GM21360 (cell line): ENCODE results near the gene ADIPOQ.
"Not testable (repeated sequence)": the region's sequence is repeated elsewhere in the genome, so short reads cannot be mapped to it uniquely, and the experiment has no call there.

Experiments
- ATAC-seq: cut with Tn5 transposase; IDR thresholded peaks from one replicate; pipeline ENCODE4 v1.9.1; 2021; ENCODE audit warnings: mild to moderate bottlenecking, moderate library complexity; ENCODE audit not compliant: unreplicated experiment

Gene ADIPOQ

DNA sequence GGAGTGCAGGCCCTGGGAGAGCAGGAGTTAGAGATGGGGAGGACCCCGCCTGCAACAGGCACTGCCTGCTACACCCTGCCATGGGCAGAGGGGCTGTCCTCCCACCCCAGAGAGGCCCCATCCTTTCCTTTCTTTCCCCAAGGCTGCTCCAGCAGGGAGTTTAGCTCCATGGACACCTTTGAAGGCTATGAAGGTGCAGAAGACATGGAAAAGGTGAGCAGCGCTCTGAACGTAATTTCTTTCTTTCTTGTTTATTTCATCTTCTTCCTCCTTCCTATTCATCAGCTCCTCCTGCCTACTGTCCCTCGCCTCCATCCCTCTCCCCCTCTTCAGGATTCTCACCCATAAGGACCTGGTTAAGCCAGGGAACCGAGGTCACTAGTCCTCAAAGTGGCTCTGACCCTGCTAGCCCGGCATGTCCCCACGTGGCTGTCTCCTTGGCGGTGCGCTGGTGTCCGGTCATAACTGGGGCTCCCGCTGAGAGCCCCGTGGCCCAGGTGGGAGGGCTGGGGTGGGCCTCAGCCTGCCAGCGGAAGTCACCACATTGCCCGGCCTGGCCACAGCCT is 16.0 kb upstream of the ADIPOQ start:
- ATAC-seq = no peak

DNA sequence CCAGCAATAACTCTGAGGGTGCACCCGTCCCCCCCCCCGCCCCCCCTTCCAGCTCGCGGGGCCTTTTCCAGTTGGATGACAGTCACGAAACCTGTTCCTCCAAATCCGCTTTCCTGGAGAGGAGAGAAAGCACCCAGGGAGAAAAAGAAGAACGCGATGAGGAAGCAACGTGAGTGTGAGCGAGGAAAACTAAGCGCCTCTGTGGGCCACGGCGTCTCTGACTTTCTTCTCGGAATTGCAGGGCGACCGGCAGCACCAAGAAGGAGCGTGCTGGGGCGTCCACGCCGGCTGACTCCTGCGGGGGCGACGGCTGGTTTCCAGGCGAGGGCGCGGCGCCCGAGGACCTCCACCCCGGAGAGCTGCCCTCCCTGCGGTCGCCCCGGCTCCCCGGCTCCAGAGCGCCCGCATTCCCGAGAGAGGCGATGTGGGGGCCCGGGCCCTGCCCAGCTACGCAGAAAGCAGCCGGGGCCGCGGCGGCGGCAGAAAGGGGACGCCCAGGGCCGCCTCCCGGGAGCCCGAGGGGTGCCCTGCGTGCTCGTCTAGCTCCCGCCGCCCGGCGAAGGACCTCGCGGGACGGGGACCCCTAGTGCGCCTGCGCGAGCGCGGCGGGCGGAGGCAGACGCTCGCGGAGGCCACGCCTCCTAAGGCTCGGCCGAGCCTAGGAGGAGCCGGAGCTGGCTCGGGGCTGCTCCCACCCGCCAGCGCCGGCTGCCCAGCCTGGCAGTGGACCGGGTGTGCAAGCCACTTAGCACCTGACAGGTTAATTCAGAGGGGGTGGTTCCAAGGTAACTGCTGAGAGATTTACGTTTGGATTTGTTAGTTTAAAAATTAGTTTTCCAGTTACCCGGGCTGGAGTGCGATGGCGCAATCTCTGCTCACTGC is 15.3 kb upstream of the ADIPOQ start:
- peak; percentile 90 for ATAC-seq

DNA sequence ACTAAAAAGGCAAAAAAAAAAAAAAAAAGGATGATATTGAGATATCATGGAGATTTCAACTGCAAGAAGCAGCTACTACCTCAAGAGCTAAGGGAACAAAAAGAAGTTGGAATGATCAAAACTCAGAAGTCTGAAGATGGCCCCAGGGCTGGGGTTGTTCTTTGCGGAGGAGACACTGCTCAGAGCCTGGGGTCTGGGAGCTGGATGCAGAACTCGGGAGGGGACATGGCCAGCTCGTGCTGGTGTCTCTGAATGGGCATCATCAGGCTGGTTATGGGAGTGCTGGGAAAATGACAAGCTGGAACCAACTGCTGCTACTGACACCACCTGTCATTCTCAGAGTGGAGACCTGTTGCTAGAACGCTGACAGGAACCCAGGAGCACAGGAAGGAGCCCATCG is 14.2 kb upstream of the ADIPOQ start:
- no peak for ATAC-seq

DNA sequence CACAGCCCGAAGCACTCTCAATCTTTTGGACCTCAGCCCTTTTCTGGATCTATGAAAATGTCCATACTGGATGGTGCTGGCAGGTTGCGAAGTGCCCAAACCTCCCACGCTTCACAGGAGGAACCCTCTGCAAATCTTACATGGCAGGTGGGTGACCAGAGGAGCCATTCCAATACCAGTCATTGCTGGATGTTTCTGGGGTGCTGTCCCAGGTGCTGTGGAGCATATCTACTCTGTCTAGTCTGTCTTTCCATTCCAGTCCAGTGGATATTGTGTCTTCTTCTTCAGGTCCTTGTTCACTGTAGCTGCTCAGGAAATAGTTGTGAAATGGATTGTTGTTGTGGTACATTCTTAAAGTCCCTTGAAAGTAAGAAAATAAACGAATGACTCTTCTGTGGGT is 10.7 kb upstream of the ADIPOQ start:
- ATAC-seq = no peak

DNA sequence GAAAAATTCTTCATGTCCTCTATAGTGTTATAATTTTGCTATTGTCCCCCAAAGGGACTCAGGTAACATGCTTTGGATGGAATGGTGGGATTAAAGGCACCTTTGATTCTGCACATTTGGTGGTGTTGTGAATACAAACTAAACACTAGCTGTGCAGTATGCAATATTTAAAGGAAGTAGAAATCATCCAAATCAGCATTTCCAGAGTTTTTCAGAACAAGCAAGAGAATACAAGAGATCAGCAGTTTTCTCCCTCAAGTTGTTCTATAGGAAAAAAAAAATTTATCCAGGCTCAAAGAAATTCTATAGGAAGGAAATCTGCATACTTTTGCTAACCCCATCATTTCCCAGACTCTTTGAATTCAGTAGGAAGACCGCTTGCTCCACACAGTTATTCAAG is 10.2 kb upstream of the ADIPOQ start:
- ATAC-seq = no peak

DNA sequence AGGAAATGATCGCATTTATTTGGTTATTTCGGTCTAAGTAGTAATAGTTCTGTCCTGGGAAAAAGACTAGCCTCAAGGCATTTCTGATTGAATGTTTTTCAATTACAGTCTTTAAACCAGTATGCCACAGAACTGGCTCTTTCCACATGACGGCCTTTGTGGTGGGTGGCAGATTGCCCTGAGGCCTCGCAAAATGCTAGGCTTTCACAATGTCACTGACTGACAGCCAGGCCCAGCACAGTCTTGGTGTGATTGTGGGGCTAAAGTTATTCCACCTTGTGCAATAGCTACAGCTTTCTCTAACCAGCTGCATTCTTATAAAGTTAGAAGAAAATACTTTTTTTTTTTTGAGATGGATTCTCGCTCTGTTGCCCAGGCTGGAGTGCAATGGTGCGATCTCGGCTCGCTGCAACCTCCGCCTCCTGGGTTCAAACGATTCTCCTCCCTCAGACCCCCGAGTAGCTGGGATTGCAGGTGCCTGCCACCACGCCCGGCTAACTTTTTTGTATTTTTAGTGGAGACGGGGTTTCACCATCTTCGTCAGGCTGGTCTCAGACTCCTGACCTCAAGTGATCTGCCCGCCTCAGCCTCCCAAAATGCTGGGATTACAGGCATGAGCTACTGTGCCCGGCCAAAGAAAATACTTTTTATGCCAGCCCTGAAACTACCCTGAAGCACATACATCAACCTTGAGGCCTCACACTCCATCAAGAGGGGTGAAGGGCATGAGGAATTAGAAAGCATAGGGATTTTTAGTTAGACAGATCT is 2.5 kb upstream of the ADIPOQ start:
- no peak for ATAC-seq

DNA sequence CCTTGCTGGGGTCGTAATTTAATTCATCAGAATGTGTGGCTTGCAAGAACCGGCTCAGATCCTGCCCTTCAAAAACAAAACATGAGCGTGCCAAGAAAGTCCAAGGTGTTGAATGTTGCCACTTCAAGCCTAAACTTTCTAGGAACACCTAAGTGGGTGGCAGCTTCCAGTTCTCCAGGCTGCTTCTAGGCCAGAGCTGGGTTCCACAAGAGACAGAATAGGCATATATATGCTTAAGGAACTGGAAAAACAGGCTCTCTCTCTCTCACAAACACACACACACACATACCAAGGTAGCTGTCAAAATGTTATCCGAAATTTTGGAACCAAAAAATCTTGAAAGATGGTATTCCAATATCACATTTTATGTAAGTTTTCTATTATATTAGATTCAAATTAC is 890 bp upstream of the ADIPOQ start:
- no peak for ATAC-seq

DNA sequence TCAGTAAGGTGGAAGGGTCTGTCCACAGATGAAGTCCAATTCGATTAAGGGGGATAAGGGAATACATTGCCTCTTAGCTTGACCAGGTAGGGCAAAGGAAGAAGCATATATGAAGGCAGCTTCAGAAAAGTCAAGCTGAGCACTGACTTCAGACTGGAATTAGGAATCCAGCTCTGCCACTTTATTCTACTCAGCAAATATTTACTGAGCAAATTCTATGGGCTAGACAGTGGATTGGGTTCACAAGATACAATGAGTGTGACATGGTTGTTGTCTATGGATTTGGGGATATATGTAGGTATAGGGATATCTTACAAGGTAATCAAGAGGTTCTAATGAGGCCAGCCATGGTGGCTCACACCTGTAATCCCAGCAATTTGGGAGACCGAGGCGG is 526 bp downstream of the ADIPOQ start:
- no peak for ATAC-seq

DNA sequence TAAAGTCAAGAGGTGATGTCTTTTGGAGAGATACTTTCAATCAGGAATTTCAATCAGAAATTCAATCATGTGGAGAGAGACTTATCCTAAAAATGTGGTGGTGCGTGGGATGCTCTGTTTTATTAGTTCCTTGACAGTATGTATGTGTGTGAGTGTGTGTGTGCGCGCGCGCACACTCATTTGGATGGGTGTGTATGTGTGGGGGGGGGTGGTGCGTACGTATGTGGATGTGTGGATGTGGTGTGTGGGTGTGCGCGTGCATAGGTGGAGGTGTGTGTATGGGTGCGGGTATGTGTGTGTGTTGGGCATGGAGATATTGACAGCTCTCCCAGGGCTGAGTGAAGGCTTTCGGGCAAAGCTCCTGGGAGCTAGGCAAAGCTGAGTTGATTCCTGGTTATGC is 2.4 kb downstream of the ADIPOQ start:
- no peak for ATAC-seq

DNA sequence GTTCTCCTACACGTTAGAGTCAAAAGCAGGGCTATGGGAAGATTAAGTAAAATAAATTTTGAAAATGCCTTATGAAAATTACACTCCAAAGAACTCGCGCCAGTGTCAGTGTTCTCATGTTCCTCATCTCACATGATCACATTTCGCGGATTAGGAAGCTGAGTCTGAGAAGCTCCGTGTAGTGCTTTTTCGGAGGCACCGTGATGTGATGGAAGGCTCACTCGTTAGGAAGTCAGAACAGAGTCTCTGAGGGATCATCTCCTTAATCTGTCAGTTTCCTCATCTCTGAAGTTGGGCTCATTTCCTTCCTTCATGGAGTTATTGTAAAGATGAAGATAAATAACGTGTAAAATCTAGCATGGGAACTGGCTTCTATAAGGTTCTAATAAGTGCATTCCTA is 3.2 kb downstream of the ADIPOQ start:
- no peak for ATAC-seq

DNA sequence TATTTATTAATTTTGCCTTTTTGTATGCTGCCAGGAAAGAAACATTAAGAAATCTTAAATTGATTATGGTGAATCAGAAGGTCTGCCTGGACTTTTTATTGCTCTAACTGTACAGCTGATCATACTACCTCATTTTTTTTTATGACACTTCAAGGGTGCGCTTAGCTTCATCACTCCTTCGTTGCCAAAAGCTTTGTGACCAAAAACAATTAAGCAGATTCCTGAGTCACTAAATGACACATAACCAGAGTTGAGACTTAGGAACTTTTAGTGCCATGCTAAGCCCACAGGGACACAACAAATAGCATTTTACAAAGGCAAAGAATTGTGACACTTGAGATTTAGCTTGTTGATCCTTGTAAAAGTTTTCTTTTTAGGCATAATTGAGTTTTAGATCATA is 4.9 kb downstream of the ADIPOQ start:
- ATAC-seq = no peak

DNA sequence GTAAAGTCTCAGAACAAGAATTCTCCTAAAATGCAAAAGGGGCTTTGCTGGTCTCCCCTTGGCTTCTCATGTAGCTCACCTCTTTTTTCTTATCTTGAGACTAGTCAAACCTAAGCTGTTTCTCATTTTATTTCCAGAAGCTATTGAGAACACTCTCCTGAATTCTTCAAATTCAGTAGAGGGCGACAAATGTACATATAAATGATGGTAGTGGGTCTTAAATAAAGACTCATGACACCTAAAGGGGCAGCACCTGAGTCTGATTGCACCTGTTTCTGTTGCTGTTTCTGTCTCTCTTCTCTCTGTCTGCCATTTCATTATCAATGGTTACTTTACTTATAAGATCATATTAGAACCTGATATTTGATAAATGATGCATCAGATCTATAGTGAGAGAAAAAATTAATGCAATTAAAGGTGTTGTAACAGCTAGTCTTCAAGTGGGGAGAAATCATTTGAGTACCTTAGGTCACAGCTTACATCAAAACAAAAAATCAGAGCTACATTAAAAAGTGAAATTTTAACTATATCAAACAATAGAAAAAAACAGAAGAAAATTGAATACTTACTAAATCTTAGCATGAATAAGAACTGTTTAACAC is 7.0 kb downstream of the ADIPOQ start:
- ATAC-seq = peak; percentile 70

DNA sequence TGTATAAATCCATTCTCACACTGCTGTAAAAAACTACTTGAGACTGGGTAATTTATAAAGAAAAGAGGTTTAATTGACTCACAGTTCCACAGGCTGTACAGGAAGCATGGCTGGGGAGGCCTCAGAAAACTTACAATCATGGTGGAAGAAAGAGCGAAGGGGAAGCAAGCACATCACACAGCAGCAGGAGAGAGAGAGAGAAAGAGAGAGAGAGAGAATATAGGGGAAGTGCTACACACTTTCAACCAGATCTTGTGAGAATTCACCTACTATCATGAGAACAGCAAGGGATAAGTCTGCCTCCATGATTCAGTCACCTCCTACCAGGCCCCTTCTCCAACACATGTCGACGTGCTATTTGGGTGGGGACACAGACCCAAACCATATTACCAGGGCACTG is 9.3 kb downstream of the ADIPOQ start:
- ATAC-seq = not testable (repeated sequence)

DNA sequence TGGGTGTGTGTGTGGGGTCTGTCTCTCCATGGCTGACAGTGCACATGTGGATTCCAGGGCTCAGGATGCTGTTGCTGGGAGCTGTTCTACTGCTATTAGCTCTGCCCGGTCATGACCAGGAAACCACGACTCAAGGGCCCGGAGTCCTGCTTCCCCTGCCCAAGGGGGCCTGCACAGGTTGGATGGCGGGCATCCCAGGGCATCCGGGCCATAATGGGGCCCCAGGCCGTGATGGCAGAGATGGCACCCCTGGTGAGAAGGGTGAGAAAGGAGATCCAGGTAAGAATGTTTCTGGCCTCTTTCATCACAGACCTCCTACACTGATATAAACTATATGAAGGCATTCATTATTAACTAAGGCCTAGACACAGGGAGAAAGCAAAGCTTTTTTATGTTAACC is 10.5 kb downstream of the ADIPOQ start:
- no peak for ATAC-seq

DNA sequence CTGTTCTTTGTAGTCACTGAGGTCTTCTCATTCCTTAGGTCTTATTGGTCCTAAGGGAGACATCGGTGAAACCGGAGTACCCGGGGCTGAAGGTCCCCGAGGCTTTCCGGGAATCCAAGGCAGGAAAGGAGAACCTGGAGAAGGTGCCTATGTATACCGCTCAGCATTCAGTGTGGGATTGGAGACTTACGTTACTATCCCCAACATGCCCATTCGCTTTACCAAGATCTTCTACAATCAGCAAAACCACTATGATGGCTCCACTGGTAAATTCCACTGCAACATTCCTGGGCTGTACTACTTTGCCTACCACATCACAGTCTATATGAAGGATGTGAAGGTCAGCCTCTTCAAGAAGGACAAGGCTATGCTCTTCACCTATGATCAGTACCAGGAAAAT is 11.6 kb downstream of the ADIPOQ start:
- ATAC-seq = no peak

DNA sequence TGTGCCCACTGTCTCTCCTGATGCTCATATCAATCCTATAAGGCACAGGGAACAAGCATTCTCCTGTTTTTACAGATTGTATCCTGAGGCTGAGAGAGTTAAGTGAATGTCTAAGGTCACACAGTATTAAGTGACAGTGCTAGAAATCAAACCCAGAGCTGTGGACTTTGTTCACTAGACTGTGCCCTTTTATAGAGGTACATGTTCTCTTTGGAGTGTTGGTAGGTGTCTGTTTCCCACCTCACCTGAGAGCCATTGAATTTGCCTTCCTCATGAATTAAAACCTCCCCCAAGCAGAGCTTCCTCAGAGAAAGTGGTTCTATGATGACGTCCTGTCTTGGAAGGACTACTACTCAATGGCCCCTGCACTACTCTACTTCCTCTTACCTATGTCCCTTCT is 12.4 kb downstream of the ADIPOQ start:
- no peak for ATAC-seq

DNA sequence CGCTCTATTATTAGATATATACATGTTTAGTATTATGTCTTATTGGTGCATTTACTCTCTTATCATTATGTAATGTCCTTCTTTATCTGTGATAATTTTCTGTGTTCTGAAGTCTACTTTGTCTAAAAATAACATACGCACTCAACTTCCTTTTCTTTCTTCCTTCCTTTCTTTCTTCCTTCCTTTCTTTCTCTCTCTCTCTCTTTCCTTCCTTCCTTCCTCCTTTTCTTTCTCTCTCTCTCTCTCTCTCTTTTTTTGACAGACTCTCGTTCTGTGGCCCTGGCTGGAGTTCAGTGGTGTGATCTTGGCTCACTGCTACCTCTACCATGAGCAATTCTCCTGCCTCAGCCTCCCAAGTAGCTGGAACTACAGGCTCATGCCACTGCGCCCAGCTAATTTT is 15.2 kb downstream of the ADIPOQ start:
- no peak for ATAC-seq

DNA sequence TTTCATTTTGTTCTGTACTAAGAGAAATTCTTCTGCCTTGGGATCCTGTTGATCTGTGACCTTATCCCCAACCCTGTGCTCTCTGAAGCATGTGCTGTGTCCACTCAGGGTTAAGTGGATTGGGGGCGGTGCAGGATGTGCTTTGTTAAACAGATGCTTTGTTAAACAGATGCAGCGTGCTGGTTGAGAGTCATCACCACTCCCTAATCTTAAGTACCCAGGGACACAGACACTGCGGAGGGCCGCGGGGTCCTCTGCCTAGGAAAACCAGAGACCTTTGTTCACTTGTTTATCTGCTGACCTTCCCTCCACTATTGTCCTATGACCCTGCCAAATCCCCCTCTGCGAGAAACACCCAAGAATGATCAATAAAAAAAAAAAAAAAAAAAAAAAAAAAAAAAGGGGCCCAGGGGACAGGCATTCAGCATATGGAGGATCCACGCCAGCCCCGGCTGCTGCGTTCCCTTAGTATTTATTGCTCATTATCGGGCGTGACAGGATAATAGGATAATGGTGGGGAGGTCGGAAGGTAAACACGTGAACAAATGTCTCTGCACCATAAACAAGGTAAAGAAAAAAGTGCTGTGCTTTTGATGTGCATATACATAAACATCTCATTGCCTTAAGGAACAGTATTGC is 22.8 kb downstream of the ADIPOQ start:
- not testable (repeated sequence) for ATAC-seq

DNA sequence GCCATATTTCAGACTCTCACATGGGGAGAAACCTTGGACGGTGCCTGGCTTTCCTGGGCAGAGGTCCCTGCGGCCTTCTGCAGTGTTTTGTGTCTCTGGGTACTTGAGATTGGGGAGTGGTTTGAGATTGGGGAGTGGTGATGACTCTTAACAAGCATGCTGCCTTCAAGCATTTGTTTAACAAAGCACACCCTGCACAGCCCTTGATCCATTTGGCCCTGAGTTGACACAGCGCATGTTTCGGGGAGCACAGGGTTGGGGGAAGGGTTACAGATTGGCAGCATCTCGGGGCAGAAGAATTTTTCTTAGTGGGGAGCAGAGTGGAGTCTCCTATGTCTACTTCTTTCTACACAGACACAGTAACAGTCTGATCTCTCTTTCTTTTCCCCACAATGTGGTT is 23.6 kb downstream of the ADIPOQ start:
- not testable (repeated sequence) for ATAC-seq

DNA sequence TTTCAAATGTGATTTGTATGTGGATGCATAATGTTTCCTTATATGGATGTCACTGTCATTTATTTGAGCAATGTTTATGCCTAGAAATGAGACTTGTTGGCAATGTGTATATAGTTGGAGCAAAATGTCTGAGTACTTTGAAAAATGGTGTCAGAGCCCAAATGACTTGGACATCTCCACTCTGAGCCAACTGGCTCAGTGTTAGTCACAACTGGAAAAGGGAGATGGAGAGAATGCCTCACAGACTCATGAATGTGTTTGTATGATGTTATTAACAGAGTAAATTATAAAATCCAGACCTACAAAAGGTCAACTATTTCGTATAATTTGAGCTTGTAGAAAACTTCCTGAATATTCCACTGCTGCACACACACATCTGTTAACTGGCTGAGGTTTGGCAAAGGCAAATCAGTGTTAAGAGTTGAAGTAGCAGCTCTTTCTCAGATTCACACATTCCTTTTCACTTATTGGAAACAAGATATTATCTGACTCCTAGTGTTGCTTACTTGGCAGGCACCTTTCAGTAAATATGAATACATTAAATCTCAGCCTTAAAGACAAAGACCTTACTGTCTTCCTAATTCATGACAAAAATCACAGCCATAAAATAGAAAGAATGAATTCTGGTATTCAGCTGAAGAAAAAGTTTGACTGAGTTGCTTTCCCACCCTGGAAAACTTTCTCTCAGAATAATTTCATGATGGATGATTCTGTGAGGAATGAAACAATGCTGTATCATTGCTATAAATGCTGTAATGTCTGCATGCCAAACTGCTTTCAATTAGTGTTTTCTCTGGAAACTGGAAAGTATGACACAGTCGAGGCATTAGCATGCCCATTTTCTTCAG is 27.0 kb downstream of the ADIPOQ start:
- no peak for ATAC-seq
